Skin of body (tissue), 2 donors: ENCODE data around the gene FREM1. TPM values are rescaled to one million over a fixed set of nuclear protein-coding genes. Genes with fewer than 3 reads are reported as not detected.

ENCODE experiments used
- DNase-seq: peaks from one replicate; lab custom pipeline; 2025; lab: John Stamatoyannopoulos, UW
- total RNA-seq: library from RNA; depleted of rRNA; stranded (reverse); fragments of >200 nt; gene quantifications from one replicate; pipeline ENCODE4 v1.2.3, GENCODE V29; 2014

FREM1 gene
- total RNA-seq, 1 donor from 2014 or later: 30.9 TPM

DNA sequence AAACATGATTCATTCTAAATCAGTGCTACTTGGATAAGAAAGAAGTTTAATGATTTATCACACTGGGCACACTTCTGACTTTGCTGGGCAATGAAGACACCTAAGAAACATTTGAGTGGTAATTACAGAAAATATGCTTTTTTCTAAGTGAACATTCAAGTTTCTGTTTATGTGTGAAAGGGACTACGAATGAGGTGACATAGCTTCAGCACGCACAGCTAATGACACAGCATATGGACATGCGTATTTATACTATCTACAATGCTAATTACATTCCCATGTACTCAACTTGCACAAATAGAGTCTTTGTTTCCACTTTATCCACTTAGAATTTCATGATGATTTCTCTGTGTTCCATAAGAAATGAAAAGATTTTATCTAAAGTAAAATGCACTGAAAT, 40.6 kb downstream of the FREM1 start:
- DNase-seq: no peak

DNA sequence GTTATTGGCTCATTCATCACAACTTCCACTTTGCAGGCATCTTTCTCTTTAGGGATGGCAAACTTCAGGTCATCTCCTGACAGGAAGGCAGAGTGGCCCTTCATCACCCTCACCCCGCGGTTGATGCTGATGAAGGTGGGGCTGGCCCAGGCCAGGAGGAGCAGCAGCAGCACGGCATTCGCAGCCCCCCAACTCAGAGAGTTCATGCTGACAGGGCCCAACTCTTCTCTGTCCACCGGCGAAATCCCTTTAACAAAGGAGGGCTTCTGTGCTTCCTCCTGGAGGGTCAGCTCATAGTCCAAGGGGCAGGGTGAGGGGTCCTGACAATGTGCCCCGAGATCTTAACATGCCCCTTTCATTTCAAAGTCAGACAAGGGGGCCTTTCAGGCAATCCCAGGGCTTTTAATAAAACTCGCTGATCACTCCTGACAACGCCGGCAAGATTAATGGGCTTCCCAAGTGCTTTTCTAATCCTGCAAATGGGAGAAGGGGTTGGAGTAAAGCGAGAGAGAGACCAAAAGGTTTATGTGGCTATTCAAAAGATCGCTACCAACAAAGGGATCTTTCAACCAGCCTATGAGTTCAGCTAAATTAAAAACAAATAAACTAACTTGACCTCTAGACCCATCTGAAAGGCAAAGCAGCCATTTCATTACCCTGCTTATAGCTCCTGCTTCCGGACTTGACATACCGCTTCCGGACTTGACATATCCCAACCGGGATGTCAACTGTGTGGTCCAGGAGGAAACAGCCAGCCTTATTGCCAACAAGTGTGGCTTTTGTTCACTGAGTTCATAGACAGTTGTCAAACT, 41.2 kb downstream of the FREM1 start:
- no peak for DNase-seq

DNA sequence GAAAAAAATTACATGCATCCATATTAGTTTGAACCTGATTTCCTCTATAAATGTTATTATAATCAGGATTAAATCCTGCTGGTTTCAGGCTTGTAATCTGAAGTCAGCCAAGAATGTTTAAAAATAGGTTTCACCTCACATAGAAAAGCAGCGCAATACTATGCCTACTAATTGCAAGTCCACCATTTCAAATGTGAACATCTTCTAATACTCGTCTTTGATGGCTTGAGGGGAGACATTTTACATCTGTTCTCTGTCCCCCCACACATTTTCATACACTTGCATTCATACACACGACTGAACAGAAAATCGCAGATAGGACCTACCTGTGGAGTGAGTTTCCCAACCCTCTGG, 41.8 kb downstream of the FREM1 start:
- DNase-seq: no peak

DNA sequence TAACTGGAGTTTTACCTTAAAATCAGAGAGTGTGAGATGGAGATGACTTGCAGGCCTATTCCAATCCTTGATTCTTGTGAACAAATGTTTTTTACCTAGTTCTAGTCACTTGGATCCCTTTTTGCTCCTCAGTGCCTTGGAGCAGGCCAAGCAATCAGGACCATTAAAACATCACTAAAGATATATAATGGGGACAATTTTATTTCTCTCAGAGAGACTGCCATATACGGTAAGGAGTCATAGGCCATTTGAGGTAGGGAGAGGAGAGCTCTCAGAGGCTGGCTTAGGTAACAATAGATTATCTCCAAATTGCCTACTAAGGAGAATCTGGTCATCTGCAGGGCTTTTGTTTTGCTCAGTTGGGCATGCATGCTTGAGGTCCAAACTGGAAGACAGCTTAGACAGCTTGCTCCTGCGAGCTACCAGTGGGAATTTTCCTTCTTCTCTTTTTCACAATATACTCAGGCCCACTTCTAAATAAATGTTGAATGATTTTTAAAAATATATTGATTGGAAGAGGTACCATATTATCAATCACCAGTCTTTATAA, 44.0 kb downstream of the FREM1 start:
- no peak for DNase-seq

DNA sequence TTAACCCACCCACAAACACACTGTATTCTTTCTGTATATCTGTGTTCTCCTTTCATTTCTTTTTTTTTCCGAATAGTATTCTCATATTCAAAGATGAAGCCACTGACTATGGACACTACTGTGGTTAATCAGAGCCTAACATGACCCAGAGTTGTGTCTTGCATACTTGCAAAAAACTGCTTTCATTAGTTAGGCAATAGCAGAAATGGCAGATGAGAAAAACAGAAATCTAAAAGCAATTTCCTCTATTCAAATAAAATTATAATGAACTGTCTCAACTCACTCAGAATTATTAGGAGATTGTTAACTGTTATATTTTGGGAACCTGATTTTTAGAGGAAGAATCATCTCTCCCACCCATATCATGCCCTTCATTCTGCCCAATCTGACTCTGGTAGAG, 45.9 kb downstream of the FREM1 start:
- DNase-seq: no peak

DNA sequence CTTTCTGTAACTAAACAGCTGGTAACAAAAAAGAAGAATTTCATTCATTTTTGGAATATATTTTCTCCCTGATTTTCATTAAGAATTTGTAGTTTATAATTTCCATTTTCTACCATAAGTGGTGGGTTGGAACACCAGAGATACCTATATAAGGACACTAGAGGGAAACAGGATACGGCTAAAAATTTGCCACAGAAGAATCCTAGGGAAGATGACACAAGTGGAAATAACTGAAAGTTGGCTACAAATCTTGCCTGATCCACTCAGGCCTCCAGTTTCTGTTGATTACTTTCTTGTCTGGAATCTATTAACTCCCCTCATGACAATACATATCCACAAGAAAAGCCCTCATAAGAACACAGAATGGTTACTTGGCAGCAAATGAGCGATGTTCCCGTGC, 46.8 kb downstream of the FREM1 start:
- DNase-seq: peak; percentile 34

DNA sequence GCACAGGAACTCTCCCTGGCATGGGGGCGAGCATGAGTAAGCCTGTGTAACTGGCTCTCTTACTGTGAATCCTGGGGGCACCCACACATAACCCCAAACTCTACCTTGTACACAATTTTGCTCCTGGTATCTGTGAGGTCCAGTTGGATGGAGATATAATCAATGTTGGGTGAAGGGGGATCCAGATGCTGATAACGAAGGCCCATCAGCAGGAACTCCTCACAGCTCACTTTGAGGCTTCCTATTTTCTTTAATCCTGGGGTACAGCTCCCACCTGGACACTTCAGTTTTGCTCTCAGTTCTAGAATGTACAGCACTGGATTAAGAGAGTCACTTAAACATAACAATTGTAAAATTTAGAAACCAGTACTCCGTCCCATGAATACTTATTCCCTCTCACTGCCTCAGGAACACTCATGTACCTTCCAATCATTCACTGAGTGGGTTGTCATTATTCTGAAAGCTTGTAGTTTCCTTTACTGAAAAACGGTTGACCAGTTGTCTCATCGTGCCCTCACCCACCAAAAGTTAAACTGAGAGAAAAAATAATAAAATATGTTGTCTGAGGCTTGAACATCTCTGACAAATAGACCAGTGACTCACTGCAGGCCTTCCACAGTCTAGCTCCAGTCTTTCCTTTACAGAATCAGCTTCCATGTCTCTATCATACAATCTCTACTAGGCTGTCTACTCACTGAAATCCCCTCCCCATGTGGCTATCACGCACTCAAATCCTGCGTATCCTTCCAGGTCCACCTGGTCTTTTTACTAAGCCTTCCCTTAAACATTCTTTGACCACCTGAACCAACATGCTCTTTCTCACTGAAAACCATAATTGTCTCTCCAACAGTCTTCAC, 52.6 kb downstream of the FREM1 start:
- DNase-seq: no peak

DNA sequence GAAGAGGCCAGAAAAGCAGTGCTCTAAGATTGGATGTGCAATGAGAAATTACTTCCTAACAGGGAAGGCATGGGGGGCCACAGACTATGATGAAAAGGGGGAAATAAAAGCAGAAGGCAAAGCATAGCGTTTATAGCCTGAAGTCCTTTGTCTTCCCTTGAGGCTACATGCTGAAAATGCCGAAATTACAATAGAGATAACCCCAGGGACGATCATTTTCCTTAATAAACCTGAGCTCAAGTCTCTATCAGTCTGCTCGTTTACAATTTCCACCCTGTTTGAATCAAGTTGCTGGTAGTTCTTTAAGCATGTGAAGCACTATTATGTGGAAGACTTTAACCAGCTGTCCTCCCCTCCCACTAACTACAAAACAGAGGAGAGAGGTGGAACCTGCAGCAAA, 60.4 kb downstream of the FREM1 start:
- no peak for DNase-seq

DNA sequence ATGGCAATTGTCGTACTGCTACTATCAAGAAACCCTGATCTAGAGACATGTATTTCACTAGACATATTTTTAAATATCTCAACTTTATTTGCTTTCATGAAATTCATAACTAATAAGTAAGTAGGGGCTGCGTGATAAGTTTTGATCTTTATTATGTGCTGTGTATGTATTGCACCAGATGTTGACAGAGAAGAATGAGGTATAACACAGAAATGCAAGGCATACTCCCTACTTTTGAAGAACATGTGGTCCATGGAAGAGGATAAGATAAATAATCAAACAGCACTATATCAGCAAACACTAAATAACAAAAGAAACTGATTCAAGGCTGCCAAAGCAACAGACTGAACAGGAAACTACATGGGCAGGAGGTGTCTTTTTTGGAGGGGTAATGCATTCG, 60.9 kb downstream of the FREM1 start:
- DNase-seq: no peak

DNA sequence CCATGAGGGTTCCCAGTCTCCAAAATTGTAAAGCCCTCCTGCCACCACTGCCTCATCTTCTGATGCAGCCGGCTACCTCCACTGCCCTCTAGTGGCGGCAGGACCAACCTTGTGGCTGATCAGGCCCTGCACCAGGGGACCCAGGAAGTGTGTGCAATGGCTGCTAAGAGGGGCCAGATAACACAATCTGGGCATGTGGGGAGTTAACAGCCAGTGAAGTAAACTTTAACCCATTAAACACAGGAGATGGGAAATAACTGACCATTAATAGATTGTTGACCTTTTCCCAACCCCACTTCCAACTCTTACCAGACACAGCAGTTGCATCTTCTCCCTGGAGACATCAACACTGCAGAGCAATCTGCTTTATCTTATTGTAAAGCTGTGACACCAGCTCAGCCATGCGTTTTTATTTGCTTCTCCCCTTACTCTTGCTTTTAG, 63.3 kb downstream of the FREM1 start:
- no peak for DNase-seq

DNA sequence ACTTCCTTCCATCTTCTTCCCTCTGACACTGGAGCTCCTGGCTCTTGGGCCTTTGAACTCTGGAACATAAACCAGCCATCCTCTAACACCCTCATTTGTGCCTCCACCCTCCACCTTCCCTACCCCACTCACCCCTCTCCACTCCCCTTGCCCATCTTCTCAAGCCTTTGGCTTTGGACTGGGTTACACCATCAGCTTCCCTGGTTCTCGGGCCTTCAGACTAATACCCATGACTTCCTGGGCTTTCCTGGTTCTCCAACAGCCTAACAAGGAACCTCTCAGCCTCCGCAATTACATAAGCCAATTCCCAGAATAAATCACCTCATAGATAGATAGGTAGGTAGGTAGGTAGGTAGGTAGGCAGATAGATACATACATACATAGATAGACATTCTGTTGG, 67.1 kb downstream of the FREM1 start:
- DNase-seq: no peak

DNA sequence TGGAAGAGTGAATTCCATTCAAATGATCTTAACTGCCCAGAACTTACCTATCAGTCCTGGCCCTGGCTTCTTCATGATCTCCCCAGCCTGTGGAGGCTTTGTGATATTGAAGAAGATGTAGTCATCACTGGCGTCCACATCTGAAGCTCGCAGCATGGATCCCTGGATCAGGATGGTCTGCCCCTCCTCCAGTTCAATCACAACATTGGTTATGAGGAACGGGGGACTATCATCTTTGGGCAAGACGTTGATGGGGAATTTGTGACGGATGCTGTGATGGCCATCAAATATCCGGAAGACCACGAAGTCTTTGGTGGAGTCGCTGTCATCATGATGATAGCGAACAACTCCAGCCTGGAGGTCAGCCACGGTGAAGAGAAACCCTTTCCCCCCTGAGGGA, 68.0 kb downstream of the FREM1 start:
- no peak for DNase-seq

DNA sequence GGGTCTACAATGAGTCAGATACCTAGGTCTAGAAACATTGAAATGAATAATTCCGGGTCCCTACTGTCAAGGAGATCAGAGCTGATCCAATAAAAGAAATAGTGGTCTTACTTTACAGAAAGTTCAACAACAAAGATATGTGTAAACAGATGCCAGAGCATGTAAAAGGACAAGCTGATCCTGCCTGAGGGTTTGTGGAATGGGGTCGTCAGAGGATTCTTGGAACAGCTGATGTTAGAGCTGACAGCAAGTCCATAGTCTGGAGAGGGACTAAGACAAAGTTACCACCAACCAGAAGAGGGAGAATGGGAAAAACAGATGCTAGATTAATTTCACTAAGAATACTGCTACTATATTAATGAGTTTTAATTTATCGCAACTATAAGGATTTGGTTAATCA, 71.5 kb downstream of the FREM1 start:
- DNase-seq: no peak

DNA sequence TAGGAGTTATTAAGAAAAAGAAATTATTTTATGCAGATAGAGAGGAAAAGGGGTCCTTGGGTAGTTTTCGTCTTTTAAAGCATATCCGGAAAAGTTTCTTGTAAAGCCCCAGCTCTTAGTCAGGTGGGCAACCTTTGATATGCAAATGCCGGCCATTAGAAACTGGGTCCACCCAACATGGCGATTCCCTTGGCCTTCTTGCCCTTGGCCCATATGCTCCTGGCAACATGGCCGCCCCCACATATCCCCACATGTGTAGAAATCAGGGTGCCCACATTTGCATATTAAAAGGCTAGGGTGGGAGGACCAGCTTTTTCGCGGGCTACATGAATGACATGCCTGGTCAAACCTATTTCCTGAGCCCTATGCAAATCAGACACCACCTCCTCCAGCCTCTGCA, 73.3 kb downstream of the FREM1 start:
- DNase-seq: no peak

DNA sequence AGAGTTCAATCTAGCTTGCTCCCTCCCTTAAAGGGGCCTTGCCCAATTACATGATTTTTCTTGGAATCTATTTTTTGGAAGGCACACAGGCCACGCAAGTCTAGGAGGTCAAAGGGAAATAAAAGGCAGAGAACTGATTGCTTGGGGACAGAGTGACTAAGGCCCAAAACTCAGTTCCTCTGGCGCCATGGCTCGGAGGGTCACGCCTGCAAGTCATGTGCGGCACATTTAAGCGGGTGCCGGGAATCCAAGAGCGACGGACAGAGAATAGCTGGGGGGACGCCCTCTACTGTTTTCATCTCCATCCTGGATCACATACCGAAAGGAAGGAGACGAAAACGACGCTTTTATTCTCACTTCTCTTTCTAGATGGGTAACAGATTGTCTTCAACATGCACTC, 78.6 kb downstream of the FREM1 start:
- DNase-seq: no peak

DNA sequence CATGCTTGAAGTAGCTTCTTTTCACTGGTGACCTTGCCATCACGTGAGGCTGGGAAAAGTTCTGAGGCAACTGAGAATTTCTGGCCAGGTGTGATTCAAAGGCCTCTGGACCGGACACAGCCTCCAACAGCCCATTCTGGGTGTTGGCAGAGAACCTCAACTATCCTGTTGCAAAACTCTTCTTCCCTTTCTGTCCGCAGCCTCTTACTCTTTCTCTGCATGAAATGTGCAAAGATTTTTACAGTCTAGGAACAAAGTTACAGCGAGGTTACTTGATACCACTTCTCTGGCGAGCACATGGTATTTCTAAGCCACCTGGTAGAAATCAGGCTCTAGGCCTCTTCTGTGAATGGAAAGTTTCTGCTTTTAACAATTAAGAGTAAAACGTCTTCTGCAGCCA, 79.2 kb downstream of the FREM1 start:
- DNase-seq: no peak

DNA sequence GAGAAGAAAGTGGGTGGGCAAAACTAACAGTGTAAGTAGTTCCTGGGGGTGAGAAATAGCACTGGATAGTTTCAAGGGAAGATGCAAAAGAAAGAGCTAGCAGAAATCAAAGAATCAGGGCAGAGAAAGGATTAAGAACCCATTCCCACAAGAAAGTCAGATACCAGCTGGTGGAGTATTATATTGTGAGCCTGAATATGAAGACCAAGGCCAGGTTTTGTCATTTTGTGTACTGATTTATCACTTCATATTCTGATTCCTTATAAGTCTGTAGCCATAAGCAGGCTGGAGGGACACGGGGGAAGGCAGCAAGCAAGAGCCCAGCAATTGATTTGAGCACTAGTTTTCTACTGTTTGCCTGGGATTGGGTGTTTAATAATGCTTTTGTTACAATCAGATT, 80.2 kb downstream of the FREM1 start:
- no peak for DNase-seq

DNA sequence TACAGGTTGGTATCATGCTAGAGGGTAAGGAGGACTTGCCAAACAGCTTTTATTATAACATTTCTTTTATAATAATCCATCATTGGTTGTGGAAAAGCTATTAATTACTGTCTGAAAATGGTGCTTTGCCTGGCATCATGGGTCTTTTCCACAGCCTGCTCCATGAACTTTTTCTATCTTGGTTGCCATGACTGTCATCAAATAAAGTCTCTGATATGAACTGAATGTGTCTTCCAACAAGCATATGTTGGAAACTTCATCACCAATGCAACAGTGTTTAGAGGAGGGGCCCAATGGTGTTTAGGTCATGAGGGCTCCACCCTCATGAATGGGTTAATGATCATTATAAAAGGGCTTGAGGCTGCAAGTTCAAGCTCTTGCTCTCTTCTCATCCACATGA, 81.0 kb downstream of the FREM1 start:
- no peak for DNase-seq

DNA sequence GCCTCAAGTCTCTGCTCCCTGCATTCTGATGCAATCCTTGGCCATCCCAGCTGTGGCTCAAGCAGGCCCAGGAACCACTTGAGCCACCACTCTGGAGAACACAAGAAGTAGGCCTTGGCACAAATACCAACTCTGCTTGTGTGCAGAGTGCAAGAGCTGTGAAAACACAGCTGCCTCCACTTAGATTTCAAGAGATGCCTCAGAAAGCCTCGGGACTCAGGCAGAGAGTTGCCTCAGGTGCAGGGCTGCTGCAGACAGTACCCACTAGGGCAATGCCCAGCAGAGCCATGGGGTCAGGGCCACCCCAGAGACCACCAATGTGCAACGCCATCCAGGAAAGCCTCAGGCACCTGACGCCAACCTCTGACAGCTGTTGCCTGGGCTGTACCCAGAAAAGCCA, 82.4 kb downstream of the FREM1 start:
- DNase-seq: no peak

DNA sequence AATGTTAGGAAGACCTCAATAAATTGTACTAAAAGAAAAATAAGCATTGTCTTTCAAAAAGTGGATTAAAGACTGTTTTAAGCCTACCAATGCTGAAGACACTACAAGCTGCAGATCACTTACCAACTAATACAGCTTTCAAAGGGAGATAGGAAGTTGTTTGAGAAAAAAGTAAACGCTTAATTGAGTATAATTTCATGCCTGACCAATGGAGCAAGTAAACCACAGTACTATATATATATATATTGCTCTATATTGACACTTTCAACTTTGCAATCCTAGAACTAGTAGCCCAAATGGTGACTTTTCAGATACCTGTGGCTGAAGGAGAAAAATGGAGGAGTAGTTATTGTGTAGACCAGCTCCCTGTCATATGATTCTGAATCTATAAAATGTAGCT, 85.7 kb downstream of the FREM1 start:
- DNase-seq: no peak

DNA sequence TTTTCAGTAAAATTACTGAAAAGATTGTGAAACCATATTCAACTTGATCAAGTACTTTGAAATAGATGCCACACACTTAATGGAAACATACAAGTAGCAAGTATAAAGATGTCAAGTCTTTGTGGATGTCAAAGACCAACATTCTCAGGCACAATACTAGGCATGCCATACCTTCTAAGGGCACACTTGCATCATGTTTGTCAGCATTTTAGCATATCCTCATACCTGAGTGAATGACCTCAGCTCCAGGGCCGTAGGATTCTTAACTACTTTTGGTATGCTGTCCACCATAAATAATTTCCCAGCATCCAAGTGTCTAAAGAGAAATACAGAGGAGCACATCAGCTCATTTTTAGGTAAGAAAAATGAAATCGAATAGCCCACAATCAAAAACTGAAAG, 86.4 kb downstream of the FREM1 start:
- no peak for DNase-seq

DNA sequence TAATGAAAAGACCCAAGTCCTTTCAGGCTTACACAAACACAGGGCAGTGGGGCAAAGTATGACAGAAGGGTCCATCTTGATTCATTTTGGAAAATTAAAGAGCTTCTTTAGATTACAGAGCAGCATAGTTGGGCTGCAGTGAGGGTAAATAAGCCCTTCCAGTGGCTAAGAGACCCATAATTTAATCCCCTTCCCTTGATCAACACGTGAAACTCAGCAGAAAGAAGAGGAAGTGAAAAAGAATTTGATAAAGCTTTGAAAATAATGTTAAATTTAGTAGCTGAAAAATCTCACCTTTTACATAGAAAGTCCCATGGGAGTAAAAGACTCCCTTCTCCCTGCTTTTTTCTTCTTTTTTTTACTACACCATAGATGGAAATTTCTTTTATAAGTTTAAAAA, 87.6 kb downstream of the FREM1 start:
- no peak for DNase-seq

DNA sequence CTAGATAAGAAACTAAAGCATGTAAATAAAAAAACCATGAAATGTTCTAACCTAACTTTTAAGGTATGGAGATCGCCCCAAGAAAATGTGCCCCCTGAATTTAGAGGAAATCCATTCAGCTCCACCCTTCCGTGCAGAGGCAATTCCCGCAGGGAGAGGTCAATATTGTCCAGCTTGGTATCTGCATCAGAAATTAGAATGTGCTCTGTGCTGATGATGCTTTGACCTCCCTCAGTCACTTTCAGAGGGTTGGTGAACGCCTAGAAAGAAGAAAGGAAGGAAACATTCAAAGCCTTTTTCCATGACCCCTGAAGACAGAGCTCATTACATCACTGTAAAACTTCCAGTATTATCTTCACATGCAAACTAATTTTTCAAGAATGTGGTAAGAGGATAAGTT, 91.0 kb downstream of the FREM1 start:
- no peak for DNase-seq
